Motor neuron (in vitro differentiated cells): ENCODE data around the gene PRDX5. TPM values are rescaled to one million over a fixed set of nuclear protein-coding genes. Genes with fewer than 3 reads are reported as not detected.
"Not testable (repeated sequence)": the region's sequence is repeated elsewhere in the genome, so short reads cannot be mapped to it uniquely, and the experiment has no call there.

Source experiments
- ATAC-seq, 8 experiments: fragments of 200-7000 bp; cut with Tn5 transposase; replicated peaks in 6 of 8; 2 replicates each; pipeline ENCODE4 v1.8.0; 2021; ENCODE audit warnings: mild to moderate bottlenecking in 8 of 8, moderate library complexity in 8 of 8
- H3K27ac ChIP-seq, 2 donors: fragments of 250-450 bp; sonication (Bioruptor Pico); 2 replicates each; pipeline ENCODE4 v1.9.0; 2021; ENCODE audit warnings: antibody characterized with exemption in 2 of 2, mild to moderate bottlenecking in 2 of 2, moderate library complexity in 1 of 2
- H3K4me1 ChIP-seq, 2 donors: fragments of 250-450 bp; sonication (Bioruptor Pico); replicated peaks in 1 of 2; 2 replicates each; pipeline ENCODE4 v1.6.1; 2021; ENCODE audit warnings: antibody characterized with exemption in 2 of 2, mild to moderate bottlenecking in 2 of 2, moderate library complexity in 1 of 2
- H3K4me3 ChIP-seq, 5 donors: fragments of 250-450 bp; sonication (Bioruptor Pico); 2 replicates each; pipeline ENCODE4 v1.9.0; 2021; ENCODE audit warnings: antibody characterized with exemption in 5 of 5, mild to moderate bottlenecking in 5 of 5, moderate library complexity in 4 of 5
- whole genome bisulfite sequencing, 10 experiments: fragments of 450-650 bp; shearing (Covaris generic); methylation state at CpG; one replicate each; pipeline ENCODE4 v1.0.0; 2022; 5-methylcytosine and 5-hydroxymethylcytosine counted together
- in situ Hi-C, 9 experiments: fragments of 400-800 bp; cut with MboI; loops; one replicate each; pipeline ENCODE4 v1.15.0; 2021; ENCODE audit warnings: low sequenced_read_pairs in 9 of 9, low pct_unique_long_range_greater_than_20kb in 2 of 9; ENCODE audit not compliant: unreplicated experiment in 9 of 9
- total RNA-seq, 8 experiments: library from RNA; unstranded; fragments of 300-600 nt; gene quantifications; 2 replicates each; pipeline versions ENCODE4 v1.2.3 to v1.2.4, GENCODE V29; 2022

The PRDX5 gene
- total RNA-seq, 8 experiments from 2014 or later = 218 to 801 (median 352) TPM

GRCh38 chr11:64305075-64305690, 12.7 kb upstream of the PRDX5 start, which contains the start of gene ESRRA:
Gene ESRRA, plus strand, starts transcription at chr11:64305524. Its CDS starts 1,656 bp downstream, at chr11:64307180.
- WGBS, 10 experiments = no CpG with 5 or more reads among the region's 81 CpGs
- peak; percentile 63 to 84 (median 78) for ATAC-seq
- peaks cover 12 to 15% of the 10 kb centered on the region in 2 donors for H3K4me1 ChIP-seq
- peak within 1 kb of the TSS; percentile 70 to 72 for H3K27ac ChIP-seq
- peak within 1 kb of the TSS; percentile 47 to 67 (median 54) for H3K4me3 ChIP-seq
- in situ Hi-C loops = no loop called here

GRCh38 chr11:64305691-64306562, 12.0 kb upstream of the PRDX5 start:
- in situ Hi-C loops = no loop called here
- H3K27ac ChIP-seq = peak overlapping the region; percentile 70 to 72
- WGBS, 10 experiments = 7% methylated on average over 6 of the region's 71 CpGs; no CpG with 5 or more reads in 9 of the 10 experiments
- peak overlapping the region; percentile 47 to 67 (median 54) for H3K4me3 ChIP-seq
- peak; percentile 6 to 41 (median 22) for ATAC-seq
- peaks cover 12% of the 10 kb centered on the region in 2 donors for H3K4me1 ChIP-seq

DNA sequence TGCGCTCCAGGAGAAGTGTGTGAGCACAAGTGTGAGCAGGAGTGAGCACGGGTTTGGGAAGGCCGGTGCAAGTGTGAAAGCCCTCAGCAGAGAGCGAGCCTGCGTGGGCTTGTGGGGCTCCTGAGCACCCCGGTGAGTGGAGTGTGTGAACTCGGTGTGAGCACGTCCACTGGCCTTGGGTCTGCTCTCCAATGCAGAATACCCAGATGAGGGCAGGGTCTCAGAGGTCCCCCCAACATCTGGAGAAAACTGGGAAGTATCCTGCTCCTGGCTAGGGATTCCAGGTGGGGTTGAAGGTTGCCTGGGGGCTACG, 11.4 kb upstream of the PRDX5 start:
- Histone ChIP-seq H3K4me1 (peaks cover 12% of the 10 kb centered on the region in 2 donors), H3K4me3 (peak overlapping the region; percentile 47 to 67 (median 54)), H3K27ac (no peak overlapping the region)
- WGBS, 10 experiments = 0 to 15% (median 12%) methylated on average over 2 to 5 of the region's 9 CpGs; no CpG with 5 or more reads in 6 of the 10 experiments
- in situ Hi-C loops = no loop called here
- no peak for ATAC-seq

DNA sequence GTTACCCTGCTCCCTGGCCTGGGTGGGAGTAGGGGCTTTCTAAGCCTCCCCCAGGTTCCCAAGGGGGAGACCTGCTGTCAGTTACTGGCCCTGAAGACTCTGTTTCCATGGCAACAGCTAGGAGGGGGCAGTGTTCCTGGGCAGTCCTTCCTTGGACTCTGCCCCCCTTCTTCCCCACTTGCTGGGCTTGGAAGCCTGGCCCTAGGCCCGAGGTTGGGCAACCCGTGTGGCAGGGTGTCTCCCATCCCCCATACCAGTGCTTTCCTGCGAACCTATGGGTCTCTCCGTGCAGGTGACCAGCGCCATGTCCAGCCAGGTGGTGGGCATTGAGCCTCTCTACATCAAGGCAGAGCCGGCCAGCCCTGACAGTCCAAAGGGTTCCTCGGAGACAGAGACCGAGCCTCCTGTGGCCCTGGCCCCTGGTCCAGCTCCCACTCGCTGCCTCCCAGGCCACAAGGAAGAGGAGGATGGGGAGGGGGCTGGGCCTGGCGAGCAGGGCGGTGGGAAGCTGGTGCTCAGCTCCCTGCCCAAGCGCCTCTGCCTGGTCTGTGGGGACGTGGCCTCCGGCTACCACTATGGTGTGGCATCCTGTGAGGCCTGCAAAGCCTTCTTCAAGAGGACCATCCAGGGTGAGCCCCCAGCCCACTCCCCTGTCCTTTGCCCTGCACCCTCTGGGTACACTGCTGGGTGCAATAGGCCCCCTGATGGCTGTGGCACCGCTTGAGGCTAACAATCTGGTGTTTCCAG, 10.9 kb upstream of the PRDX5 start:
- 73% methylated on average over 5 of the region's 15 CpGs; no CpG with 5 or more reads in 9 of the 10 experiments for WGBS, 10 experiments
- Histone ChIP-seq H3K27ac (no peak overlapping the region), H3K4me3 (peak overlapping the region; percentile 47 to 67 (median 54)), H3K4me1 (peaks cover 12% of the 10 kb centered on the region in 2 donors)
- no peak for ATAC-seq
- in situ Hi-C loops = no loop called here

- H3K27ac ChIP-seq, in situ Hi-C loops, ATAC-seq, H3K4me3 ChIP-seq: not testable (repeated sequence)
- peaks cover 12% of the 10 kb centered on the region in 2 donors for H3K4me1 ChIP-seq
- WGBS, 10 experiments = 60 to 98% (median 95%) methylated on average over 1 to 5 of the region's 5 CpGs; no CpG with 5 or more reads in 4 of the 10 experiments
Measured at GRCh38 chr11:64307795-64308194, 10.1 kb upstream of the PRDX5 start.

DNA sequence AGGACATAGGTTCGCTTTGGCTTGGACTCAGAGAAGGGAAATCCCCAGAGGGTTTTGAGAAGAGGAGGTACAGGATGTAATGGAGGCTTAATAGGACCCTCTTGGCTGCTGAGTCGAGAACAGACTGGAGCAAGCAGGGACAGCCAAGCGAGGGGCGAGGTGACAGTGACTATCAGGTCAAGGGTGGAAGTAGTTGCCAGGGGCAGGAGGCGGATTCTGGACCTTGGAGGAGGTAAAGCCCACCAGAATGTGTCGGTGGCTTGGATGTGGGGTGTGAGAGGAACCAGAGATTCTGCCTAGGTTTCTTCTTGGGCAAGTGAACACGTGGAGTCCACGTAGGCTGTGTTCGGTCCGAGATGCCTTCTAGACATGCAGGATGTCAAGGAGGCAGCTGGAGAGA, 5.0 kb upstream of the PRDX5 start:
- in situ Hi-C loops = no loop called here
- Histone ChIP-seq H3K4me3 (no peak overlapping the region), H3K4me1 (peaks cover 4 to 6% of the 10 kb centered on the region in 2 donors), H3K27ac (no peak overlapping the region)
- WGBS, 10 experiments = 67 to 100% (median 90%) methylated on average over 1 to 9 of the region's 10 CpGs; no CpG with 5 or more reads in 3 of the 10 experiments
- no peak for ATAC-seq

- no peak overlapping the region for H3K27ac ChIP-seq
- peaks cover 4 to 6% of the 10 kb centered on the region in 2 donors for H3K4me1 ChIP-seq
- ATAC-seq = peak in 4 of 8 experiments; percentile 2 to 28 (median 8)
- in situ Hi-C loops = no loop called here
- WGBS, 10 experiments = 31 to 100% (median 86%) methylated on average over 1 to 2 of the region's 18 CpGs; no CpG with 5 or more reads in 7 of the 10 experiments
- no peak overlapping the region for H3K4me3 ChIP-seq
Measured at GRCh38 chr11:64313491-64314145, 4.3 kb upstream of the PRDX5 start.

- in situ Hi-C loops = no loop called here
- Histone ChIP-seq H3K4me3 (no peak overlapping the region), H3K27ac (no peak overlapping the region), H3K4me1 (peaks cover 9 to 10% of the 10 kb centered on the region in 2 donors)
- WGBS, 10 experiments = 71 to 100% (median 82%) methylated on average over 1 to 15 of the region's 19 CpGs; no CpG with 5 or more reads in 6 of the 10 experiments
- peak in 1 of 8 experiments; percentile 0 for ATAC-seq
Measured at GRCh38 chr11:64314146-64314804, 3.6 kb upstream of the PRDX5 start.

- ATAC-seq = no peak
- H3K4me3 ChIP-seq = no peak overlapping the region
- in situ Hi-C loops = no loop called here
- H3K27ac ChIP-seq = no peak overlapping the region
- peaks cover 11 to 12% of the 10 kb centered on the region in 2 donors for H3K4me1 ChIP-seq
- 89 to 100% (median 97%) methylated on average over 1 to 3 of the region's 24 CpGs; no CpG with 5 or more reads in 6 of the 10 experiments for WGBS, 10 experiments
Measured at GRCh38 chr11:64314805-64315561, 2.9 kb upstream of the PRDX5 start.

- 0 to 50% methylated on average over 1 to 2 of the region's 25 CpGs; no CpG with 5 or more reads in 8 of the 10 experiments for WGBS, 10 experiments
- Histone ChIP-seq H3K4me1 (peaks cover 11 to 12% of the 10 kb centered on the region in 2 donors), H3K4me3 (peak overlapping the region in 3 of 5 donors; percentile 57 to 84 (median 80))
- H3K27ac ChIP-seq, in situ Hi-C loops, ATAC-seq: not testable (repeated sequence)
Measured at GRCh38 chr11:64315667-64316526, 2.0 kb upstream of the PRDX5 start.
